A204.1 (cell line): Measurements from ENCODE around the gene GALNT2.

Experiments used
- FAIRE-seq: peaks from 2 replicates; lab custom pipeline; 2012; peaks lifted over from hg19 to GRCh38; lab: Jason Lieb, UNC

The GALNT2 gene

DNA sequence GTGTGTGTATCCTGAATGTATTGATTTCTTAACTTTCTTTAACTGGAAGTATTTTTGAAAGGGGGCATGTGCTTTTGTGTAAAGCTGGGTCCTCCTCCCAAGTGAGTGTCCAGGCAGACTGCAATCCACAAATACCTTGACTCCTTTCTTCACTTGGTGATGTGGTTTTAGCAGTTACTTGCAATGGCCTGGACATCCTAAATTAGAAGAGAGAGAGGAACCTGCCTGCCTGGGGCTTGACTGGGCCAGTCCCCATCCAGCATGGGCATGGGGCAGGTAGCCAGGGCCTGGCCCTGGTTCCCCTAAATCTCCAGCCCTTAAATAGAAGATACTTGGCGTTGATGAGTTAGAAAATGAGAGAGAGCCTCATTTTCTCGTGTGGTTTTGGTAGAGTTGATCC is 199.4 kb downstream of the GALNT2 start:
- no peak for FAIRE-seq

DNA sequence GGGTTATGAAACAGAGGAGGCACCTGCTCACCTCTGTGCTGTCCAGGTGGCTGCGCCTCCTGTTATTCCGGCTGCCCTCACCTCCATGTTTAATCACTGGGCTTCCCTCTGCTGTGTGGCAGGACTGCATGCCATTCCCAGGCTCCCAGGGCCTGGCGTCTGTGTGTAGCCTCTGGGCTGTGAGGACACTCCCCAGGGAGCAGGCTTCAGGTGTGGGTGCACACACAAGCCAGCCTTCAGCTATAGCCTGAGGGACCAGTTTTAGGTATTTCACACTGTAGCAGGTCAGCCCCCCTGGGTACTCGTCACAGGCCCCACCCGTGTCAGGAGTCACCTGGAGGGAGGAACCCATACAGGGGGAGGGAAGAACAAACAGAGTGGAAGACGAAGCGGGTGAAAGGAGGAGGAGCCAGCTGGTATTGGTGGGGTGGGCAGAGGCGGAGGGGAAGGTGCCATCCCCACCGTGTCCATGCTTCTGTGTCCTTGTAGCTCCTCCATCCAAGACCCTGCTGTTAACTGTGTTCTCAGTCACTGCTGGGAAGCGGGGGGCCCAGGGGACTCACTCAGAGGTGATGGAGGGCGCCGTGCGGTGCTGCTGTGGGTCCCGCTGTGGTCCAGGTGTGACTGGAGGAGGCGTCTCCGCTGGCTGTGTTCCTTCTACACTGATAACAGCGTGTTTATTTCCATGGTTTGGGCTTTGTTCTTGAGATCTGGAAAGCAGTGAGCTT is 200.5 kb downstream of the GALNT2 start:
- no peak for FAIRE-seq

DNA sequence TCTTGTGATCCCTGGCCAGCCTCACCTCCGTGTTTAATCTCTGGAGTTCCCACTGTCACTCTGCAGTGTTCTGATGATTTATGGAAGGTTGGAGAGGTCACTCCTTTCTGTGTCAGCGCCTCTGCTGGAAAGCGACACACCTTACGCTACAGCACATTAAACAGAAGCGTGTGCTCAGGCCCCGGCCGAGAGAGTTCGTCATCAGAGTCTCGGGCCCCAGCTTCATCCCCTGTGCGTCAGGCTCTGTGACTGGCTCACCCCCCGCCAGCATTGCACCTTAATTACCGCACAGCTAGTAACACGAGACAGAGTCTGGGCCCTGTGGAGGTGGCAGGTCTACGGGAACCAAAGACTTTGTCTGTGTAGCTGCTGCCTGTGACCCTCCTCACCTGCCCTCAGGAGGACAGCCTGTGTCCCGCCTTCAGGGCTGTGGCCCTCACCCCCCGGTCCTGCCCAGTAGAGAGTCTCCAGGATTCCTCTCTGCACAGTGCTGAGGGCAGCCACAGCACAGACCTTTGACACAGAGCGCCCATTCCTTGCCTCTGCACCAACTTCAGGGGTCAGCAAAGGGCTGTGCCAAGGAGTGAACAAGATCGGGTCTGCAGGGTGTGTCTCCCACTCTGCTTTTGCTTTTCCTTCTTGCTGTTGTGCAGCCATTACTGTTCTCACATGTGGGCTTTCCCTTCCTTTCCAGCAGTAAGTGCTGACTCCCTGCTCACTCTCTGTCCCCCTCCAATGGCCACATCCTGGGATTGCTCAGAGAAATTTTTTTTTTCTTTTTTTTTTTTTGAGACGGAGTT is 201.5 kb downstream of the GALNT2 start:
- FAIRE-seq = peak; percentile 77

- FAIRE-seq = no peak
Observed at GRCh38 chr1:230270185-230270558, 203.1 kb downstream of the GALNT2 start.

- FAIRE-seq = no peak
Observed at GRCh38 chr1:230270559-230271281, 203.7 kb downstream of the GALNT2 start.

GRCh38 chr1:230271300-230272035 is 204.4 kb downstream of the GALNT2 start:
- FAIRE-seq = no peak

DNA sequence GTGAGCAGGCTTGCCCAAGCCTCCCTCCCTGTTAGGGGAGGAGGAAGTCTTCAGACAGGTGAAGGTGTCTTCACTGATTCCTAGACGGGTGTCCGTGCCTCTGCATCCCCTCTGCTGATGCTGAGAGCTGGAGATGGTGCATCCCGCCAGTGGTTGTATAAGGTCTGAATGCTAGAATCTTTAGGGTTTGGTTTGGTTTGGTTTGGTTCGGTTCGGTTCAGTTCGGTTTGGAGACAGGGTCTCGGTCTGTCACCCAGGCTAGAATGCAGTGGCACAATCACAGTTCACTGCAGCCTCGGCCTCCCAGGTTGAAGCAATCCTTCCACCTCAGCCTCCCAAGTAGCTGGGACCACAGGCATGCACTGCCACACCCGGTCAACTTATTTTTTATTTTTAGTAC is 205.5 kb downstream of the GALNT2 start:
- FAIRE-seq = no peak

DNA sequence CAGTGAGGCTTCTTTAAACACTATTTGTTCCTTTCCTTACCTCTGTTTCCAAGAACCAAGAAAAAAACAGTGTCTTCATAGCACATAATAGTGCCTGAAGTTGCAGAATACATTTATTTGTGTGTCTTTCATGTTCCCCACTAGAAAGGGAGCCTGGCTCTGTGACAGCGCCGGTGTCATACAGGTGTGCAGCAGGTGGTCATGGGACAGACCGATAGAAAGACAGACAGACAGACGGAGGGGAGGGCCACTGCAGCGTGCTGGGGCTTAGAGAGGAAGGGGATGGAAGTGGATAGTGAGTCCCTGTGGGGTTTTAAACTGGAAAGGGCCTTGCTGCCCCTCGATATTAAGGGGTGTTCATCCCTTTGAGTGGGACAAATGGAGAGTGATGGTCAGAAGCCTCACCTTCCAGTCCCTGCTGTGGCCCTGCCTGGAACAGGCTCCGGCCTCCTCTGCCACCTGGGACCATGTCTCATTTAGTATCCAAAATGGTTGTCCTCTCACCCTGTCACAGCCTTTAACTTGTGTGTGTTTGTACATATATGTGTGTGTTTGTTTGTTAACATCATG is 206.2 kb downstream of the GALNT2 start:
- FAIRE-seq = no peak

- no peak for FAIRE-seq
Observed at GRCh38 chr1:230274254-230274653, 207.2 kb downstream of the GALNT2 start.

- FAIRE-seq = no peak
Observed at GRCh38 chr1:230276401-230276800, 209.4 kb downstream of the GALNT2 start.

DNA sequence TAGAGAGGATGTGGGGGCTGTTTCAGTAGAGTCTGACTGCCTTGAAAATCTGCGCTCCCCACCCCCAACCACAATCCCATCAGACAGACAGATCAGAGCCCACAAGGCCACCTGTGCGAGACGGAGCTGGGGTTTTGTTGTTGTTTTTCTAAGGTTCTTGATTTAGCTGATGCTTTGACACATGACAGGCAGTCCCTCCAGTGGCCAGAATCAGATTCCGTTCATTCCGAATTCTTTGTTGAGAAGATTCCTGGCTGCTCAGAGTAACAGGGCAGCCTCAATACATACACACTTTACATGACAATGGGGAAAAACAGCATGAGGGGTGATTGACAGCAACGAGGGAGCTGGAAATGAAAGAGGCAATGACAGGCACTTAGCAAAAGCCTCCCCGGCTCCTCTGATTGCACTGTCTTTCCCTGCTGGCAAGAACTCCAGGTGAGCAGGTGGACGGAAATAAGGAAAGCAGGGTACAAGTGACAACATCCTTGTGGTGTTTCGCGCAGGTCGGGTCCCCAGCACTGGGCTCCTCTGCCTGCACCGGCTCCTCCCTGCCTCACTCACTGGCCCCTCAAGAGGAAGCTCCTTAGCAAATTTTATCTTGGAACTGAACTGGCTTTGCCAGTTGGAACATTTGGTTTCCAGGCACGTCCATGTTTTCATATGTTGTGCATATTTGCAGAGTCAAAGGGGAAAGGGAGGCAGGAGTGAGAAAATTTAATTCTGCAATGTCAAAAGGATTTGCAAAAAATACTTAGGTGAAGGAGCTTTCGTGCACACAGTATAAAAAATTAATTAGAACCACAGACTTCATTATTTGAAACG is 210.4 kb downstream of the GALNT2 start:
- no peak for FAIRE-seq

- no peak for FAIRE-seq
Observed at GRCh38 chr1:230278376-230278775, 211.3 kb downstream of the GALNT2 start.

GRCh38 chr1:230278871-230279582 is 212.0 kb downstream of the GALNT2 start:
- no peak for FAIRE-seq

DNA sequence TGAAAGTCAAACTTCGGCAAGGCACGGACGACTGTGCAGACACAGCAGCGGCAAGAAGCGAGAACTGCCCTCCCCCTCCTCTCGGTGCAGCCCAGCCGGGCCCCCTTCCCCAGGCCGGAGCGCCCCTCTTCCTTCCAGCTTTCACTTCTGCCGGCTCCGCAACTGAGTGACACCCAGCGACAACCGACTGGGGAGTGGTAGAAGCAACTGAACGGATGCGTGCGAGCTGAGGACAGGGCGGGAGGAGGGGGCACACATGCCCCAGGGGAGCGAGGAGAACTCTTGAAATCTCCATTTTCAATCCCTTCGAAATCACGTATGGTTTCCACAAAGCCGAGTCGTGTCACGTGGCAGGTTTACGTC is 212.5 kb downstream of the GALNT2 start:
- FAIRE-seq = no peak

DNA sequence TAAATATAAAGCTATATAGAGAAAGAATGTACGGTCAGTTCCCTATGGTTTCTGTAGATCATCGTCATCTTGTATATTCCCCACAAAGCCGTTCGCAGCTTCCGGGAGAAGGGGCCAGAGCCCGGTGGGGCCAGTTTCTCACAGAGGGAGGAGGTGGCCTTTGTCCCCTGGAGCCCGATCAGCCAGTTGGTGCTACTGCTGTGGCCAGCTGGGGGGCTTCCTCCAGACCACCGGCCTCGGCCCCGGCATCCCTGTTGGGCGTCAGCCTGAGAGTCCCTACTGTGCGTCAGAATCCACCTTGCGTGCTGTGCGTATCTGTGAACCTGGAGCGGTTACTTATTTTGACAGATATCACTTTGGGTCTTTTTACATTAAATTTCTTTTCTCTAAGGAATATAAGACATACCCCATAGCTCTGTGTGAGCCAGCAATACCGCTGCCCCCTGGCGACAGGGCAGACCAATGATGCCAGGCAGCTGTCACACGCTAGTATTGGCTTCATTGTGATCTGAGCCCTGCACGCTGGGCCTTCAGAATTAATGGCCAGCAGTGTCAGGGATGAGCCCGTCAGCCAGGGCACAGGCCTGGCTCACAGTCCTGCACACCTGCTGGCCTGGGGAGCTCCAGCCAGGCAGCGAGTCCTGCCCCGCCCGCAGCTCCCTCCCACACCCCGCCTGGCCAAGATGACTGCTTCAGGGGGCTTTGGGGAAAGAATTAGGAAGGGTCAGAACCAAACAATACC is 213.2 kb downstream of the GALNT2 start:
- no peak for FAIRE-seq

DNA sequence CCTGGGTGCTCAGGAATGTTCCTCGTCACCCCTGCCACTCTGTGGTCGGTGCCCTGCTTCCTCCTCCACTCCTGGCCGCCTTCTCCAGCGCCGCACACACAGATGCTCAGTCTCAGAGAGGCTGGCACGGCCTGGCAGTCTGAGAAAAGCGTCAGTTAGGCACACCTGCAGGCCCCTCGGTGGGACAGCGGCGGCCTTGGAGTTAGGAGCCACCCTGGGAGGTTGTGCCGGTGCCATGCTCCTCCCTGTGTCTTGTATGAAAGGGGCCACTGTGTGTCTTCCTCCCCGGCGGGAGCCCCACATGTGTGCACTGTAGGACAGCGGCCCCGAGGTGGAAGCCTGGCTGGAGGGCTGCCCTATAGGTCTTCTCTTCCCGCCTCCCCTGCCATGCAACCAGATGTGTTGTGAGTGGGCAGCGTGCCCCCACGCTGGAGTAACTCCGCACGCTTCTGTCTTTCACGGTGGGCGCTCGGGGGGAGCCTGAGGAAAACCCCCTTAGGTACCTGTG is 213.9 kb downstream of the GALNT2 start:
- FAIRE-seq = no peak

GRCh38 chr1:230281556-230281955 is 214.5 kb downstream of the GALNT2 start:
- FAIRE-seq = no peak

DNA sequence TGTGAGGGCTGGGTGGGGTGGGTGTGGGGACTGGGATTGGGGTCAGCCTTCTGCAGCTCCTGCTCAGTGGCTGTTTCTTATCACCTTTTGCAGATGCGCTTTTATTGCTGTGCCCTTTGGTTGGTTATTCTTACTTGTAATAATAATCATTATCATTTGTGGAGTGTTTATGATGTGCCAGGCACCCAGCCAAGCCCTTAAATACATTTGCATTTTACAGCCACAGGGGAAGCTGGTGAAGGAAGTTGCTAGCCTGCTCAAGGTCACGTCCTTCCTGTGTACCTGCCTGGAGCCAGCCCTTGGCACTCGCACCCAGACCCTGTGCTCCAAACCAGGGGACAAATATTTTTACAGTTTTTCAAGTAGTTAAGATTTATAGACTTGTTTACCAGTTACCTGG is 215.1 kb downstream of the GALNT2 start:
- no peak for FAIRE-seq

- no peak for FAIRE-seq
Observed at GRCh38 chr1:230283678-230284077, 216.6 kb downstream of the GALNT2 start.

DNA sequence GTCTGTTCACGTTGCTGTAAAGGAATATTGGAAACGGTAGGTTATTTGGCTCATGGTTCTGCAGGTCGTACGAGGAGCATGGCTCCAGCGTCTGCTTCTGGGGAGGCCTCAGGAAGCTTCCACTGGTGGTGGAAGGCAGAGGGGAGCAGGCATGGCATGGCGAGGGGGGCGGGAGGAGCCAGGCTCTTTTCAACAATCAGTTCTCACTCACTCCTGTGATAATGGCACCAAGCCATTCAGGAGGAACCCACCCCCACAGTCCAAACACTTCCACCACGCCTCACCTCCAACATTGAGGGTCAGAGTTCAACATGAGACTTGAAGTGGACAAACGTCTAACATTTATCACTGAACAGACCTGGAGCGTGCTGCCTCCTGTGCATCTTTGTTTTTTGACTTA is 217.9 kb downstream of the GALNT2 start:
- FAIRE-seq = no peak
